T follicular helper cell (primary cell): ENCODE measurements around the gene RDH11.

Experiments
- DNase-seq: peaks from one replicate; pipeline ENCODE4 v3.0.0-alpha.2; 2020; ENCODE audit warnings: low read depth

Gene RDH11

GRCh38 chr14:67650151-67650550 lies 45.4 kb downstream of the RDH11 start:
- no peak for DNase-seq

- DNase-seq, result no peak
These were observed 49.4 kb downstream of the RDH11 start for GRCh38 chr14:67646131-67646530.

- no peak for DNase-seq
These were observed 50.1 kb downstream of the RDH11 start for GRCh38 chr14:67645414-67645813.

- DNase-seq, result no peak
These were observed 51.1 kb downstream of the RDH11 start for GRCh38 chr14:67644428-67644827.

- no peak for DNase-seq
These were observed 51.9 kb downstream of the RDH11 start for GRCh38 chr14:67643713-67644112.

- DNase-seq, result no peak
These were observed 53.4 kb downstream of the RDH11 start for GRCh38 chr14:67641902-67642749.

GRCh38 chr14:67641480-67641879 lies 54.1 kb downstream of the RDH11 start:
- no peak for DNase-seq

GRCh38 chr14:67638642-67639041 lies 56.9 kb downstream of the RDH11 start:
- DNase-seq, result no peak

GRCh38 chr14:67636361-67636919 lies 59.1 kb downstream of the RDH11 start:
- no peak for DNase-seq

- no peak for DNase-seq
These were observed 62.0 kb downstream of the RDH11 start for GRCh38 chr14:67633451-67634147.

GRCh38 chr14:67630938-67631337 lies 64.6 kb downstream of the RDH11 start:
- no peak for DNase-seq

- no peak for DNase-seq
These were observed 65.4 kb downstream of the RDH11 start for GRCh38 chr14:67630186-67630585.

- DNase-seq, result no peak
These were observed 68.0 kb downstream of the RDH11 start for GRCh38 chr14:67627519-67627918.
